Right lobe of liver (tissue), 6 donors: ENCODE data around the gene SLCO2A1. TPM values are rescaled to one million over a fixed set of nuclear protein-coding genes. Genes with fewer than 3 reads are reported as not detected.

Experiments used
- ATAC-seq, 4 donors: fragments of 200-7000 bp; cut with Tn5 transposase; one replicate each; pipeline ENCODE4 v1.9.1; 2020; ENCODE audit warnings: mild to moderate bottlenecking in 4 of 4, moderate library complexity in 4 of 4
- DNase-seq, 3 donors: peaks; one replicate each; pipeline ENCODE4 v3.0.0-alpha.2; 2020
- H3K27ac ChIP-seq, 3 donors: fragments of 200-600 bp; one replicate each; pipeline ENCODE4 v1.8.0; 2022
- H3K27me3 ChIP-seq, 2 donors: fragments of 200-600 bp; one replicate each; pipeline ENCODE4 v1.8.0; 2022
- H3K36me3 ChIP-seq, 4 donors: fragments of 200-600 bp; sonication (generic) in 1 of 4; one replicate each; pipeline versions ENCODE4 v1.5.1 to v1.8.0; 2017 to 2022; ENCODE audit warnings: control low read depth in 1 of 4
- H3K4me1 ChIP-seq, 4 donors: fragments of 200-600 bp; sonication (generic) in 1 of 4; one replicate each; pipeline versions ENCODE4 v1.5.1 to v1.8.0; 2017 to 2022; ENCODE audit warnings: control low read depth in 1 of 4
- H3K4me3 ChIP-seq, 3 donors: fragments of 200-600 bp; one replicate each; pipeline ENCODE4 v1.8.0; 2022
- H3K9me3 ChIP-seq, 4 donors: fragments of 200-600 bp; sonication (generic) in 1 of 4; one replicate each; pipeline versions ENCODE4 v1.5.1 to v1.8.0; 2017 to 2022; ENCODE audit warnings: control low read depth in 1 of 4
- CTCF ChIP-seq, 4 donors: fragments of 200-600 bp in 3 of 4; fragments of 450-650 bp in 1 of 4; IDR thresholded peaks; one replicate each; pipeline versions ENCODE4 v1.5.1 to v1.8.0; 2016 to 2022; ENCODE audit warnings: antibody characterized with exemption in 4 of 4, mild to moderate bottlenecking in 2 of 4
- POLR2A ChIP-seq: fragments of 450-650 bp; IDR thresholded peaks from one replicate; pipeline ENCODE4 v1.6.1; 2017; ENCODE audit warnings: antibody characterized with exemption, mild to moderate bottlenecking
- WGBS: methylation state at CpG from one replicate; pipeline ENCODE4 v1.1.6; 2018; ENCODE audit warnings: low coverage, low lambda C conversion rate; ENCODE audit not compliant: insufficient coverage; ENCODE audit errors: missing lambda C conversion rate; 5-methylcytosine and 5-hydroxymethylcytosine counted together
- intact Hi-C, 2 donors: fragments of 100-400 bp; cut with DNase I; formaldehyde crosslinking; loops; one replicate each; pipeline versions ENCODE4 v1.11.2 to v1.14.1; 2022
- total RNA-seq, 6 experiments: library from RNA; depleted of rRNA in 2 of 6; stranded (reverse); fragments of >200 nt in 2 of 6; fragmentation: NEBNext Ultra II Directional in 3 of 6; extraction: Animal tissue kit (Norgen Biotek cat#: 25700) in 3 of 6; gene quantifications; one replicate each; pipeline versions ENCODE4 v1.1.0 to v1.2.4, GENCODE V29; 2016 to 2023
- donor health status: DM: no; HTN: yes; CAD: no.
- donor health status: DM: no; HTN: no; CAD: no.
- donor health status: DM: no; HTN: no; CAD: no.
- donor health status: DM: no; HTN: yes; CAD: no.
- donor health status: DM: no; HTN: yes; CAD: no.

SLCO2A1 gene
- total RNA-seq, 6 experiments from 2014 or later, result 0.71 to 4.4 (median 1.5) TPM

- Histone ChIP-seq H3K27me3 (no peaks in the 10 kb centered on the region), H3K4me1 (no peaks in the 10 kb centered on the region), H3K9me3 (no peaks in the 10 kb centered on the region), H3K36me3 (no peaks in the 10 kb centered on the region), H3K4me3 (no peak overlapping the region), H3K27ac (no peak overlapping the region)
- ATAC-seq (no peak), DNase-seq (no peak)
- TF ChIP-seq CTCF (IDR thresholded peaks at IDR 0.05) (no peak), POLR2A (no peak)
- 80% methylated on average over 1 of the region's 10 CpGs for WGBS
- intact Hi-C loops, result no loop called here
Measured at GRCh38 chr3:133940536-133940935, 89.2 kb downstream of the SLCO2A1 start.

GRCh38 chr3:133939463-133939835 lies 90.3 kb downstream of the SLCO2A1 start:
- TF ChIP-seq POLR2A (no peak), CTCF (IDR thresholded peaks at IDR 0.05) (no peak)
- Histone ChIP-seq H3K27ac (no peak overlapping the region), H3K27me3 (no peaks in the 10 kb centered on the region), H3K4me3 (no peak overlapping the region), H3K4me1 (no peaks in the 10 kb centered on the region), H3K9me3 (no peaks in the 10 kb centered on the region), H3K36me3 (no peaks in the 10 kb centered on the region)
- no peak for ATAC-seq
- no peak for DNase-seq
- WGBS, result no CpG with 5 or more reads among the region's 1 CpG
- intact Hi-C loops, result no loop called here

- intact Hi-C loops, result no loop called here
- H3K4me3 ChIP-seq, result no peak overlapping the region
- 100% methylated on average over 1 of the region's 2 CpGs for WGBS
- no peaks in the 10 kb centered on the region for H3K36me3 ChIP-seq
- TF ChIP-seq CTCF (IDR thresholded peaks at IDR 0.05) (no peak), POLR2A (no peak)
- no peak overlapping the region for H3K27ac ChIP-seq
- H3K9me3 ChIP-seq, result no peaks in the 10 kb centered on the region
- no peaks in the 10 kb centered on the region for H3K27me3 ChIP-seq
- DNase-seq (no peak), ATAC-seq (no peak)
- no peaks in the 10 kb centered on the region for H3K4me1 ChIP-seq
Measured at GRCh38 chr3:133938770-133939462, 90.8 kb downstream of the SLCO2A1 start.

GRCh38 chr3:133937756-133938601 lies 91.7 kb downstream of the SLCO2A1 start:
- intact Hi-C loops, result no loop called here
- ATAC-seq, result no peak
- WGBS, result 59% methylated on average over 4 of the region's 10 CpGs
- no peak for TF ChIP-seq CTCF (IDR thresholded peaks at IDR 0.05)
- no peak for DNase-seq
- Histone ChIP-seq H3K4me1 (no peaks in the 10 kb centered on the region), H3K27me3 (no peaks in the 10 kb centered on the region), H3K27ac (no peak overlapping the region), H3K4me3 (no peak overlapping the region), H3K9me3 (no peaks in the 10 kb centered on the region), H3K36me3 (no peaks in the 10 kb centered on the region)
